Endothelial cell of hepatic sinusoid (primary cell): ENCODE data around the gene B4GALT2.

Experiments used
- in situ Hi-C: cut with HindIII; loops from 2 replicates; pipeline ENCODE4 v1.10.0; 2017; ENCODE audit warnings: low sequenced_read_pairs

Gene B4GALT2

DNA sequence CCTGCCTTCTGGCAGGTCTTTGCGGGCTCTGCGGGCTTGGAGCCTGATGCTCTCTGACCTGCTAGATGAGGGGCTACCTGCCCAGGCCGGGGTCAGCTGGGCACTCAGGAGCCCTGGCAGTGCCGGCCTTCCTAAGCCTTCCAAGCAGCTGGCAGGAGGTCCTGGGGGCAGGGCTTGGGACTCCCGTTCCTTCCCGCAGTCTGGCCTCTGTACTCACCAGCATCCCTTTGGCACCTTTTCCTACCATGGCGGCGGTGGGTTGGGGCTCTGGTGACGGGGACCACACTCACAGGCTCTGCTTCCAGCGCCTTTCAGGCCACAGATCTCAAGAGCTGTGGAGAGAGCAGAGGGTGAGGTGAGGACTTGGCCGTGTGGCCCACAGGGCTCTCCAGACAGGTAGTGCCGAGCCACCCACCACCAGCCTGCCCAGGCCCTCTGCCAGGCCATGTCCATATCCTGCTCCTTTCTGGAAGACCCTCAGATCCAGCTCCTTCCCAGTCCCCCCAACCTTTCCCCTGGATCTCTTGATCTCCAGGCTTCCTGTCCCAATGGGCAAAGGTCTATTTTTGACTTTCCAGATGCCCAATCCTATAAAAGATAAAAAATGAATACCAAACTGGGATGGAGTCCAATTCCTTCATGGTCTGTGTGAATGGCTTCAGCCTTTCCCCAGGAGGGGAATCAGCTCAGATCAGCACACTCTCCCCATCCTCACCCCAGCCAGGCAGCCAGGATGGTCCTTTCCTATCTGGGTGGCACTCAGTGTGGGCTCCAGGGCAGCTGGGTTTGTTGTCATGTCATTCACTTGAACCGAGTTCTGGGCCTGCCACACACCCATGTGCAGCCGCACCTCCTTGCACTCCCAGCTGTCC is 45.3 kb downstream of the B4GALT2 start:
- in situ Hi-C loops, result no loop called here

DNA sequence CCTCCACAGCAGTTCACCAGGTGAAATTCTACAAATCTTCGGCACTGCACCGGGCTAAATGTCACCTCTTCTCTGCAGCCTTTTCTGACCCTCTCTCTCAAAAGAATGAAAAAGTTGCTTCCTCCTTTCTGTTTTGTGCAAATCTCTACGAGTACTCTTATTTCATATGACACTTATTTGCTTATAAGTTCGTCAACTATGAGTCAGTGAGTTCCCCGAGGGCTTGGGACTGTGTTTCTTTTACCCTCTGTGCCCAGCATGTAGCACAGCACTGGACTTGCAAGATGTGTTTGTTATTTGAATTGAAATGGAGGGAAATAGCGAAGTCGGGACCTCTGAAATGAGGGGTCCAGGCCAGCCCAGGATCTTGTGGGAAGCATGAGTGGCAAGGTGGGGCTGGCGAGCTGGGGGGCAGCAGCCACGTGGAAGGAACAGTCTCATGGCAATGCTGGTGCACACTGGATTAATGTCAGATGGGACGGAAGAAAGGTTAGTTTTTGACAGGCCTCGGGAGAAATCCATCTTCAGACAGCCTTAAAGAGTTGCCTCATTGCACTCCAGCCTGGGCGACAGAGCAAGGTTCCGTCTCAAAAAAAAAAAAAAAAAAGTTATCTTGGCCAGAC is 46.0 kb downstream of the B4GALT2 start:
- in situ Hi-C loops, result loop anchor here (5.0 kb wide), 2 partner anchors 53 to 88 kb away; partner anchors contain the start of genes ATP6V0B and DPH2

DNA sequence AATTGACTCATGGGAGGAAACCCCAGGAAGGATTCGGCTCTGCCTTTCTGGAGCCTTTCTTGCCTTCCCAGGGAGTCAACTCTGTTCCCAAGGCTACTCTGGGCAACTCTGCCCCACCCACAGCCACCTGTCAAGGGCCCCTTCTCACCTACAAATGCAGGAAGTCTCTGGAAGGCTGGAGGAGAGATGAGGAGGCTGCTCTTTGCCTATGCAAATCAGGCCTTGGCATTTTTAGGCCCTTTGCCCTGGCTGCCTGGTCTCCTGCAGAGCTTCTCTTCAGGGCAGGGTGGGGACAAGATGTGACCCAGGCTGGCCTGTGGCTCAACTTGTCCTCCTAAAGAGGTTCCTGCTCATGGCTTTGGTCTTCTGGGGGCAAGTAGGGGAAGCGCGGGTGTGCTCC is 46.8 kb downstream of the B4GALT2 start:
- in situ Hi-C loops, result loop anchor here (5.0 kb wide), 2 partner anchors 54 to 89 kb away; partner anchors contain the start of genes ATP6V0B and DPH2

DNA sequence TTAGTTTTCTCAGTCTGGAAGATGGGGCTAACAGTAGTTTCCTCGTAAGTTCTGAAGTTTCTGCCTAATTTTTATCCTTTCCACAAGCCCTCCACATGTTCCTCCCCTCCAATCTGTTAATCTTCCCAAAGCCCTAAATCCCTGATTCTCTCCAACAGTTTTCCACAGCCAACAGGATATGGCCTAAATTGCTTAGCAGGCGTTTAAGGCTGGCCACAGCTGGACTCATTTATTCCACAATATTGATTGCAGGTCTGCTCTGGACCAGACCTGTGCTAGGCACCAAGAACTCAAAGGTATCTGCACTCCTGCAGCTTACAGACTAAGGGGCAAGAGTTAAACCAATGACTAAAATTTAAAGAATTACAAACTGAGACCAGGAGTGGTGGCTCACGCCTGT is 48.3 kb downstream of the B4GALT2 start:
- in situ Hi-C loops, result loop anchor here (5.0 kb wide), 2 partner anchors 55 to 90 kb away; partner anchors contain the start of genes ATP6V0B and DPH2

DNA sequence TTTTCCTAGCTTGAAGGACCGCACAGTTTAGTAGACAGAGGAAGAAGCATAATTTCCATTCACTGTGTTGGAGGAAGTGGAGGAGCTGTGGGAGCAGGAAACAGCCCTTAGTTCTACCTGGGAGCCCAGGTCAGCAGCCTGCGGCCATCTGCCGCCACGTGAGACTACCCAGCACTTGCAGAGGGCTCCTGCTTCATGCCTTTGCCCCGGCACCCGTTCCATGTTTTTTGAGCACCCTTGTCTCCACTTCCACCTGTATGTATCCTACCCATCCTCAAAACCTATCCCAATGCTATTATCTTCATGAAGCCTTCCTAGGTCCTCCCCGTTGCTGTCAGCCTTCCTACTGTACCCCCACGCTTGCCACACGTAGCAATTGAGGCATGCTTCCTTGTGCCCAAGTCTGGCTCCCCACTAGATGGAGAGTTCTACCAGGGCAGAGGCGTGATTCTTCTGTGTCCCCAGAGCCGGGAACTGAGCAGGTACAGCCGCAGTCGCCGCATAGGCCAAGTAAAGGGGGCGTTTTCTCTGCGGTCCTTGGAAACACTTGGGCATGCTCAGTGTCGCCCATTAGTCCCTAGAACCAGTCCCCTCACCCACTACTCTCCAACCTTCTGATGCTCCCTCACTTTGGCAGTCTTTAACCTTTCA is 50.4 kb downstream of the B4GALT2 start:
- in situ Hi-C loops, result loop anchor here (5.0 kb wide), 2 partner anchors 57 to 92 kb away; partner anchors contain the start of genes ATP6V0B and DPH2

DNA sequence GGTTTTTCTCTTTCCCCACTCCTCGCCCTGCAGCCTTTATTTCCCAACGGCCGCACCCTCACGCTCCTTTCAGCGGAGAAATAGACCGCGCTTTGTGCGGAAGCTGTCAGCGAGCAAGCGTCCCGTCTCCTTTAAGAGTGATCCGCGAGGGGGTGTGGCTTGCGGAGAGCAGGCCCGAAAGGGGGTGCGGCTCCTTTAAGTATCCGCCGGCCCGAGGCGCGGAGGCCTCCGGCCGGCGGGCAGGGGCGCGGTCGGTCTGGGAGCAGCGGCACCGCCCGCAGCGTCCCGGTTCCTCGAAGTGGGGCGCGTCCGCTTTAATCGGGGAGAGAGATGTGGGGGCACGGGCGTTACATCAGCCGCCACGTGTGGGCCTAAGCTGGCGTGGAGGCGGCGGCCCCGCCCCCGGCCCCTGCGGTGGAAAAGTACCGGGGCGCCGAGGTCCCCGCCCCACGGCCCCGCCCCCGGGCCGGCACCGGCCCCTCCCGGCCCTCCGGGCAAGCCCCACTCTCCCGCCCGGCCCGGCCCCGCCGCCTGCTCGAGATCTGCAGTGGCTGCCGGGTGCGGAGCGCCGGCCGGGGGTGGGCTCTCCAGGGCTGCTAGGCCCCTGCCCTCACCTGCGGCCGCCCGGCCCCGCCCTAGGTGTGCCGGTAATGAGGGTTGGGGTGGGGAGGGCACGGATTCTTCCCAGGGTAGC is 51.0 kb downstream of the B4GALT2 start:
- in situ Hi-C loops, result loop anchor here (5.0 kb wide), 2 partner anchors 58 to 93 kb away; partner anchors contain the start of genes ATP6V0B and DPH2

DNA sequence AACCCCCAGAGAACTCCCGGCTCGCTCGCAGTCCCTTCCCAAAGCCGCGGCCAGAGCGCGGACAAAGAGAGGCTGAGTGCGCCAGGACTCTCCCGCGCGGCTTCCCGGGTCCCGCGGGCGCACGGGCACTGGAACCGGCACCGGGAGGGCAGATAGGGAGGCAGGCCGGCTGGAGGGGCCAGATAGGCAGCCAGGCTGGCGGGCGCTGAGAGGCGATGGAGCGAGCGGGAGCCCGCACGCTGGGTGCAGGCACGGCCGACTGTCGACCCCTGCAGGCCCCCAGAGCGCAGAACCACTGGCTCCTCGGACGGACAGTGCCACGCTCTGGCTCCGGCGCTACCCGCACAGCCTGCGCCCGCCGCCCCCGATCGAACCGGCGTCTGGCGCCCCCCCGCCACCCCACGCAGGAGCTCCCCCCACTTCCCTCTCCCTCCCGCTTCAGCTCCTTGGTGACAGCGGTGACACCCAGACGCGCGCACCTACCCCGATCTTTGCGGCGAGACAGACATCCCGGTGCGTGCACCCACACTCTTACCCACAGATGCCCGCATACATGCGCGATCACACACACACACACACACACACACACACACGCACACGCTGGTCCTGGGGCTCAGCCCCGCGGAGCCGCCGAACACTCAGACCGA is 51.7 kb downstream of the B4GALT2 start:
- in situ Hi-C loops, result no loop called here

DNA sequence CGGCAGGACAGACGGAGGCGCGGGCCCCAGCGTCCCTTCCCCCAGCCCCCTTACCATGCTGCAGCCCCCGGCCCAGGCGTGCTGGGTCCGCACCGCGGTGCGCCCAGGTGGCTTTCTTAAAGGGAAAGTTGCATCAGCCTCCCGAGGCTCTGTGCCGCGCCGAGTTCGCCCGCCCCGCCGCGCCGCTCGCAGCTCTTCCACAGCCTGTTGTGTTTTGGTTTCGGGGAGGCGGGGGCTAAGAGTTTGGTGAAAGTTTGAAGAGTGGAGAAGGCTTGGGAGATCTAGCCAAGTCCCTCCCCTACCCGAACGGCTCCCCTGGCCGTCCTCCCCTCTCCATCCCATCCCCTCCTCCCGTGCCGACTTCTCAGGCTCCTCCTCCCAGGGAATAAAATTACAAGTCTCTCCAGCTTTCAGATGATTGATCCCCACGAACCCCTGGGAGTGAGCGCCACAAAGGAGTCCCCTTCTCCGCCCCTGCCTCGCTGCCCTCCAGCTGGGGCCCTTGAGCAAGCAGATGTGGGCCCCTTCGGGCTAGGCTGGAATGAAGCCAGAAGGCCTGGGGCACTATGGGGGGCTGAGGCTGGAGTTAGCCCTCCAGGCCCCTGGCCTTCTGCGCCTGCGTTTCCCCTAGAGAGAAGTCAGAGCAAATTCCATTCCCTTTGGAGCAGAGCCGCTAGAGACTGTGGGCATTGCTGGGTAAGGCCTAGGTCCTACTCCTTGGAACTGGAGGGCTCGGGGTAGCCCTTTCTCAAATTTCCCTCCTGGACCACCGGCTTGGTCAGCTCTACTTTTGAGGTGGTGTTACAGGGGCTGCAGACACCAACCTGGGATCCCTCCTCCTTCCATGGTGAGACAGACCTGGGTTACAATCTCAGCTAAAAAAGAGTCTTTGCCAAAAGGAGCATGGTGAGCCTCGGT is 52.5 kb downstream of the B4GALT2 start, which contains the start of gene SLC6A9:
Gene SLC6A9, minus strand, starts transcription at position 211 of the 918 bp plus-strand sequence. CDS start 7,185 bp downstream, outside the sequence.
- in situ Hi-C loops, result no loop called here

DNA sequence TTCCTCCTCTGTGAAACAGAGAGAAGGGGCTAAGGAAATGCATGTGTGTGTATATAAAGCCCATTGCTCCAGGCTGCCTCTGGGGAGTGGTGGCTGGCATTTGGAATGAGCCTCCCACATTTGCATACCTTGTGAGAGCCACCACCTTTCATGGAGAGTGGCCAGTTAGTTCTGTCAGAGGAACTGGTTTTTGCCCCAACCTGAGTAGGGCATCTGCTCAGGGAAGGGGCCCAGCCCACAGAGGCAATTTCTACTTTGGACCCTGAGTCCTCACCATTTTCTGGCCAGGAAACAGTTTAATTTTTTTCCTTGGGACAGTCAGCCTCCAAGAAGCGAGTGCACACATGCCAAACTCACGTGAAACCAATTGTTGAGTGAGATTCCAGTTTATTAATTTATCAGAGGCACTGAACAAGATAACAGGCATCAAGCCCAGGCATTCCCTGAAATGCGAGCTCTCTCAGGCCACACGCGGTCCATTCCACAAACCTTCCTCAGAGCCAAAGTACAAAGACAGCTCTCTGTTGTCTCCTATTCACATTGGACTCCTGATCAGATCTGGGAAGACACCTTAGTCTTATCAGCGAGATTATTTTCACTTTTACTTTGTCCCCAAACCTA is 53.3 kb downstream of the B4GALT2 start:
- in situ Hi-C loops, result no loop called here

DNA sequence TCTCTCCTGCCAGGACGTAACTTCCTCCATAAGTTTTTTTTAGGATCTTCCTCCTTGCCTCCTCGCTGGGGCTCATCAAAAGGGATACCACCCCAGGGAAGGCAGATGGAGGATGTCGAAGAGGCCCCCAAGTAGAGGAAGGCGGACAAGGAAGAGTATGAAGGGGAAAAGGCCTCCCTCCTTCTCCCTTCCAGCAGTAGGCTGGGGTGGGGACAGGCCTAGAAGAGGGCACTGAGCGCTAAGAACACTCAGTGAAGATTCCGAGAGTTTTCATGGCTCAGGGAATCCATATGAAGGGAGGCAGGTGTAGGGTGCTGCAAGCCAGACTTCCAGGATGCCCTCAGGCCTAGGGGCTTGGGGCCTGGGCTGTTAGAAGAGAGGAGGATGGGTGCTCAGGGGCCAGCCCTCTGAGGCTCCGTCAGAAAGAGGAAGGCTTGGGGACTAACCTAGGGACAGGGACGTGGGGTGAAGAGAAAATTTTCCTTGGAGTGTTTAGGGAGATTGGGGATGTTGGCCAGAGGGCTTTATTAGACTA is 54.1 kb downstream of the B4GALT2 start:
- in situ Hi-C loops, result no loop called here

DNA sequence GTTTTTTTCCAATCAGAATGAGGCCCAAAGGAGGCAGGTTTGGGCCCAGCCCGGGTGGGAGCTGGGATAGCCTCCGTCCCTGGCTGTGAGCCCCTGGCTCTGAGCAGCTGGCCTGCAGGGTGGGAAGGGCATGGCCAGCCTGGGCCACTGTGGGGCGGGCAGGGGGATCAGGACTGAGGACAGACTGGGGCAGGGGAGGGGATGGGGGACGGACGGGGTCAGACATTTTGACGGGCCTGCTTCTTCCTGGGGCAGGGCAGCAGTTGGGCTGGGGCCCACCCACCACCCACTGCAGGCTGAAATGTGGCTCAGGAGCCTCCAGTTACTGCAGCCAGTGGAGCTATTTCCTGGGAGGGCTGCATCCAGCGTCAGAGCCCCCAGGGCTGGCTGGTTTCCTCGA is 54.7 kb downstream of the B4GALT2 start:
- in situ Hi-C loops, result no loop called here

DNA sequence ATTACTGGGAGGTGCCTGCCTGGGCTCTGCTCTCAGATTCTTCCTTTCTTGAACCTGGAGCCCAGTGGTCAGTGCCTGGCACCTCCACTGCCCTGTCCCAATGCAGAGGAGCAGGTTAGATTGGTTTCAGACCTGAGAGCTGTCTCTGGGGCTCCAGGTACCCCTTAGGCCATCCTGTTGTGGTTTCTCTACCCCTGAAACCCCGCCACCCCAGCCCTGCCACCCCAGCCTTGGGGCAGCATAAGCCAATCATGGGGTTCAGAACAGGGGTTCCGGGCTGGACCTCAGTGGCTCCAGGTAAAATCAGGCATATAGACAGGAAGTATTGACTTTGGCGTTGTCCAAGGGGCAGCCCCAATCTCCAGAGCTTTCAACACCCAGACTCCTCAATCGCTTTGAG is 55.4 kb downstream of the B4GALT2 start:
- in situ Hi-C loops, result no loop called here

DNA sequence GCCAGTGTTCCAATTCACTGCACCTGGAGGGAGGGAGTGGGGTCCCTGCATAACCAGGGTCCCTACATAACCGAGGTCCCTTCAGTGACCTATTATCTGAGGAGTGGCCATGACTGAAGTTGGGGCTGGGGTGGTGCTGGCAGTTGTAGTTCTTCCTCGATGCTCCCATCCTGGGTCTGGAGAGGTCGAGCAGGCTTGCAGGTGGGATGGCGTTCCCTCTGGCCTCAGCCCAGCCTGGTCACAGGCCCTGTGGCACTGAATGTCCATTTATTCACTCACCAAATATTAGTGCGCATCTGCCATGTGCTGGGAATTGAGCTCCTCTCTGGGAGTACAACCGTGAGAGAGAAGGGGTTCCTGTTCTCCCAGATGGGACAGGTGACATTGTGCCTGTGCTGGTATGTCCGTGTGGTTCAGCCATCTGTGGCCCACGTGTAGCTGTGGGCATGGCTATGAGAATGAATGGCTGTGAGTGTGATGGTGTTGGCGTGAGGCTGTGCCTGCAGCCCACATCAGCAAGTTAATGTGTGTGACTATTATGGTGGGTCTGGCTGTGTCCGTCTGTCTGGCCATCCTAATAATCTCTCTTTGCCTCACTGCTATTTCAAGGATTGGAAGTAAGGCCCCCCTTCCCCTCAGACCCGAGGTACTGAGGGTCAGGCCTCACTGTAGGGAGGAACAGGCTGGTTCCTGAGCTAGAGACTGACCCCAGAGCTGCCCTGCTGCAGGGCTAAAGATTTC is 56.1 kb downstream of the B4GALT2 start:
- in situ Hi-C loops, result no loop called here

DNA sequence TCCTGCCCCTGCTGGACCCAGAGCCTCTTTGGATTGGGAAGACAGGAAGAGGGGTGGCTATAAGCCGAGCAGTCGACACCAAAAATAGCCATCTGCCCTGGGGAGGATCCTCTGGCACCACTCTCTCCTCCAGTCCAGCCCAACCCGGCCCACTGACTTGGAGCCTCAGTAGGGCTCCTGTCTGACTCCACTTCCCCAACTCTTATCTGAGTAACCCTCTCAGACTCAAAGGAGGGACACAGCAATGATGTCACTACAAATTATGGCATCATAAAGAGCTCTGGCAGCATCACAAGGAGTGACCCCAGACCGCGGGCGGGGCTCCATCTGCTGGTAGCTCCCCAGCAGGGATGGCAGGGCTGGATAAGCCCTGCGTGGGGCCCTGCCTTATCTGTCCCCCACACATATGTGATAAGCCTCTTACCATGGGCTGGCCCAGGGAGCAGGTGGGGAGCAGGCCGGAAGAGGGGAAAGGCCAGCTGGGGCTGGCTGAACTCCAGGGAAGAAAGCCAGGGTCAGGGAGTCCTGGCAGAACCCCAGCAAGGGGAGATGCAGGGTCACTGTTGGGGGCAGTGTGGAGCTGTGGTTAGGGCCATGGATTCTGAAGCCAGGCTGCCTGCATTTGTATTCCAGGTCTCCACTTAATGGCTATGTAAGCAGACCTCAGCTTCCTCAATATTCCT is 56.9 kb downstream of the B4GALT2 start:
- in situ Hi-C loops, result no loop called here

DNA sequence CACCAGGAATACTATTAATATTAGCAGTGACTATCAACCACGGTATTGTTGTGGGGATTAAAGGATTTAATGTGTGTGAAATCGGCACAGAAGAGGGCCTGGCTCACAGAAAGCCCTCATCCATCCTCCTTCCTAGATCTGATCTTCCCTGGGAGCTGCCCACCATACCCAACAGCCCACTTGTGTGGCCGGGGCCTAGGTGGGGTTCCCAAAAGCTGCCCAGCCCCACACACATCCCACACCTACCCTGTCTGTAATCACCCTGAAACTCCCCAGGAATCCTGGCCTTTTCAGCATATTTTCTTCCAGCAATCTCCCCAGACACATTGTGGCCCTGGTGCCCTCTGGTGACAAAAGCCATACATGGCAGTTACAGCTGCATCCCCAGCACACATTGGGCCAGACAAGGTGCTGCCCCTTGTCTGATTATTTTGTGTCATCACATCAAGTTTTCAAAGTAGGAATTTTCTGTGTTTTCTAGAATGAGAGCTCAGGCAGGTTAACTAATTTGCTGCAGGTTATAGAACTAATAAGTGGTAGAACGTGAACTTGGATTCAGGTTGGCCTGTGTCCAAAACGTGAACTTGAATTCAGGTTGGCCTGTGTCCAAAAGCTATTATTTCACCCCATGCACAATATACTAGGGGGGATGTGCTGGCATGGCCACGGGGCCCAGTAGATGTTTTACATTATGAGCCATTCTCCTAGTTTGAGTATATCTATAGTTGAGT is 57.6 kb downstream of the B4GALT2 start:
- in situ Hi-C loops, result no loop called here

DNA sequence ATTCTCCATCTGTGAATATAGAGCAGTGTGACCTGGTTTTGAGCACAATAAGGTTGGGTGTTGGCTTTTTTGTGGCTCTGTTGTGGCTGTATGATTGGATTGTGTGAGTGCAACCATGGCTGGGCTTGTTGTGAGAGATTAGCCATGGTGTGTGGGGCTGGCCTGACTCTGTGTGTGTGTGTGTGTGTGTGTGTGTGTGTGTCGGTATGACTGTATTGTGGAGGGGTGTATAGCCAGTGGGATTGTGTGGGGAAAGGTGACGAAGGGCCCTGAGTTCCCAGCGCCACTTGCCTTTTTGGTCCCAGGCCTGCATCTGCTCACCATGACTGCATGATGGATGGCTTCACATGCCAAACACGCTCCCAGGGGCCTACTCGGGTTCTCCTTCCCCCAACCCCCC is 58.1 kb downstream of the B4GALT2 start:
- in situ Hi-C loops, result no loop called here
